CD14-positive monocyte (primary cell): Measurements from ENCODE around the gene HCN3. TPM values are rescaled to one million over a fixed set of nuclear protein-coding genes. Genes with fewer than 3 reads are reported as not detected.
A peak's percentile ranks its signal among the peaks of the same experiment; 100 is the strongest.
"Not testable (repeated sequence)": the region's sequence is repeated elsewhere in the genome, so short reads cannot be mapped to it uniquely, and the experiment has no call there.

Experiments used
- DNase-seq, 3 donors: peaks; one replicate each; pipeline ENCODE4 v3.0.0-alpha.2; 2011 to 2022
- H2AFZ ChIP-seq: 2 replicates; pipeline ENCODE4 v1.6.0; 2012; ENCODE audit warnings: mild to moderate bottlenecking, low read depth, low read length, inconsistent platforms; ENCODE audit not compliant: insufficient read depth, poor library complexity, severe bottlenecking
- H3K27ac ChIP-seq, 2 donors: 1 replicate in 1 of 2; 2 replicates in 1 of 2; pipeline ENCODE4 v1.5.1; 2012 to 2013; ENCODE audit warnings: low read length in 2 of 2, control low read depth in 1 of 2, inconsistent platforms in 1 of 2, low read depth in 1 of 2, mild to moderate bottlenecking in 1 of 2
- H3K27me3 ChIP-seq, 2 donors: one replicate each; pipeline versions ENCODE4 v1.6.0 to v1.6.1; 2011 to 2013; ENCODE audit warnings: low read length in 2 of 2; ENCODE audit not compliant: control insufficient read depth in 2 of 2, insufficient read depth in 2 of 2
- H3K36me3 ChIP-seq, 2 donors: replicated peaks in 1 of 2; 1 replicate in 1 of 2; 2 replicates in 1 of 2; pipeline versions ENCODE4 v1.5.1 to v1.6.1; 2012 to 2013; ENCODE audit warnings: low read length in 2 of 2, control low read depth in 1 of 2, inconsistent platforms in 1 of 2, mild to moderate bottlenecking in 1 of 2; ENCODE audit not compliant: insufficient read depth in 2 of 2, control insufficient read depth in 1 of 2
- H3K4me1 ChIP-seq, 2 donors: 1 replicate in 1 of 2; 2 replicates in 1 of 2; pipeline versions ENCODE4 v1.5.1 to v1.6.1; 2012 to 2013; ENCODE audit warnings: low read length in 2 of 2, control low read depth in 1 of 2, inconsistent platforms in 1 of 2, mild to moderate bottlenecking in 1 of 2, moderate library complexity in 1 of 2; ENCODE audit not compliant: insufficient read depth in 2 of 2, control insufficient read depth in 1 of 2
- H3K4me2 ChIP-seq: replicated peaks from 2 replicates; pipeline ENCODE3; 2012; ENCODE audit warnings: low read length, moderate library complexity, mild to moderate bottlenecking; ENCODE audit not compliant: poor library complexity, severe bottlenecking; ENCODE audit errors: extremely low read depth
- H3K4me3 ChIP-seq, 3 experiments: fragments of 200-600 bp in 1 of 3; sonication (generic) in 1 of 3; replicated peaks in 1 of 3; 1 replicate in 2 of 3; 2 replicates in 1 of 3; pipeline ENCODE4 v1.5.1; 2011 to 2013; ENCODE audit warnings: low read length in 3 of 3, mild to moderate bottlenecking in 3 of 3, control low read depth in 2 of 3, low read depth in 2 of 3, inconsistent platforms in 1 of 3, moderate library complexity in 1 of 3
- H3K79me2 ChIP-seq: 2 replicates; pipeline ENCODE4 v1.6.0; 2012; ENCODE audit warnings: mild to moderate bottlenecking, control low read depth, inconsistent platforms, low read length, moderate library complexity; ENCODE audit not compliant: insufficient read depth
- H3K9ac ChIP-seq: 2 replicates; pipeline ENCODE4 v1.6.0; 2017; ENCODE audit warnings: low read length, mild to moderate bottlenecking; ENCODE audit not compliant: insufficient read depth, poor library complexity, severe bottlenecking
- H3K9me3 ChIP-seq, 2 donors: replicated peaks in 1 of 2; 1 replicate in 1 of 2; 2 replicates in 1 of 2; pipeline versions ENCODE4 v1.5.1 to v1.6.1; 2012 to 2013; ENCODE audit warnings: low read length in 2 of 2, control low read depth in 1 of 2; ENCODE audit not compliant: control insufficient read depth in 1 of 2, insufficient read depth in 1 of 2
- H4K20me1 ChIP-seq: 2 replicates; pipeline ENCODE4 v1.6.0; 2012; ENCODE audit warnings: mild to moderate bottlenecking, low read length, control low read depth, moderate library complexity; ENCODE audit not compliant: insufficient read depth
- H3K27ac Mint-ChIP-seq, 7 donors: one replicate each; pipeline ENCODE4 v1.8.0; 2020; ENCODE audit warnings: mild to moderate bottlenecking in 7 of 7, mixed read lengths in 7 of 7, moderate library complexity in 6 of 7, inconsistent platforms in 2 of 7
- H3K27me3 Mint-ChIP-seq, 3 donors: one replicate each; pipeline ENCODE4 v1.8.0; 2021 to 2022; ENCODE audit warnings: low read depth in 3 of 3, mild to moderate bottlenecking in 3 of 3, mixed read lengths in 3 of 3, moderate library complexity in 3 of 3, inconsistent platforms in 1 of 3
- H3K36me3 Mint-ChIP-seq, 2 donors: one replicate each; pipeline ENCODE4 v1.8.0; 2020; ENCODE audit warnings: mixed read lengths in 2 of 2, inconsistent platforms in 1 of 2, mild to moderate bottlenecking in 1 of 2
- H3K4me1 Mint-ChIP-seq: one replicate; pipeline ENCODE4 v1.8.0; 2020; ENCODE audit warnings: mild to moderate bottlenecking, mixed read lengths
- H3K4me3 Mint-ChIP-seq, 2 donors: one replicate each; pipeline ENCODE4 v1.8.0; 2020; ENCODE audit warnings: mild to moderate bottlenecking in 2 of 2, mixed read lengths in 2 of 2, moderate library complexity in 1 of 2
- H3K9me3 Mint-ChIP-seq, 7 donors: one replicate each; pipeline ENCODE4 v1.8.0; 2020 to 2022; ENCODE audit warnings: mixed read lengths in 7 of 7, mild to moderate bottlenecking in 6 of 7, moderate library complexity in 6 of 7, inconsistent platforms in 2 of 7
- CTCF ChIP-seq: fragments of 200-600 bp; IDR thresholded peaks from one replicate; pipeline ENCODE4 v1.8.0; 2022; ENCODE audit warnings: antibody characterized with exemption, mild to moderate bottlenecking
- WGBS: methylation state at CpG from one replicate; pipeline ENCODE4 v1.1.5; 2013; ENCODE audit warnings: missing lambda C conversion rate; ENCODE audit not compliant: insufficient coverage; 5-methylcytosine and 5-hydroxymethylcytosine counted together
- intact Hi-C, 2 donors: fragments of 100-400 bp; cut with micrococcal nuclease; formaldehyde crosslinking; loops; one replicate each; pipeline versions ENCODE4 v1.15.0 to v1.15.1; 2023
- polyA plus RNA-seq, 3 donors: library from polyadenylated mRNA; depleted of rRNA in 1 of 3; unstranded in 2 of 3; stranded (reverse) in 1 of 3; fragments of 300-500 nt in 2 of 3; fragments of >200 nt in 1 of 3; fragmentation: Illumina TruSeq in 2 of 3; gene quantifications; 1 replicate in 2 of 3; 2 replicates in 1 of 3; pipeline ENCODE4 v1.2.3, GENCODE V29; 2012 to 2021

Gene HCN3
- polyA plus RNA-seq, 3 donors = 0.15 to 2.3 TPM; not detected in 1

GRCh38 chr1:155244368-155245162, 32.7 kb upstream of the HCN3 start:
- peak overlapping the region; percentile 84 to 95 (median 93) for H3K27ac Mint-ChIP-seq
- peak; percentile 93 to 94 (median 93) for DNase-seq
- intact Hi-C loops = loop anchor here (5.0 kb wide), 1 partner anchor 37 kb away; the partner anchor contains the start of genes MTX1 (in 2 of the 2) and THBS3 (in 2 of the 2)
- Histone ChIP-seq H3K9ac (peak overlapping the region; percentile 63), H2AFZ (peak overlapping the region; percentile 86), H3K4me2 (peak overlapping the region; percentile 75), H3K9me3 (no peaks in the 10 kb centered on the region), H3K27me3 (no peaks in the 10 kb centered on the region), H3K36me3 (peaks cover 0 to 4% of the 10 kb centered on the region in 2 donors), H3K4me1 (peaks cover 41 to 53% of the 10 kb centered on the region in 2 donors), H3K79me2 (peaks cover 34% of the 10 kb centered on the region), H3K4me3 (peak overlapping the region; percentile 67 to 95 (median 75)), H4K20me1 (peaks cover 4% of the 10 kb centered on the region), H3K27ac (peak overlapping the region; percentile 71 to 74)
- peaks cover 0 to 2% (median 0%) of the 10 kb centered on the region in 7 donors for H3K9me3 Mint-ChIP-seq
- peaks cover 52% of the 10 kb centered on the region for H3K4me1 Mint-ChIP-seq
- H3K27me3 Mint-ChIP-seq = peaks cover 0 to 8% (median 2%) of the 10 kb centered on the region in 3 donors
- H3K4me3 Mint-ChIP-seq = peak overlapping the region; percentile 80 to 98
- under 1% methylated on average over 45 of the region's 53 CpGs for WGBS
- H3K36me3 Mint-ChIP-seq = peaks cover 7 to 14% of the 10 kb centered on the region in 2 donors
- peak; percentile 27 for TF ChIP-seq CTCF

GRCh38 chr1:155245163-155245524, 32.1 kb upstream of the HCN3 start:
- intact Hi-C loops = no loop called here

GRCh38 chr1:155246796-155247195, 30.5 kb upstream of the HCN3 start:
- peaks cover 18% of the 10 kb centered on the region for H3K79me2 ChIP-seq
- H3K4me3 ChIP-seq, H3K9me3 ChIP-seq, H4K20me1 ChIP-seq, H2AFZ ChIP-seq, DNase-seq, H3K9me3 Mint-ChIP-seq, H3K36me3 ChIP-seq, H3K4me2 ChIP-seq, H3K27me3 Mint-ChIP-seq, H3K27ac Mint-ChIP-seq, H3K27me3 ChIP-seq, H3K4me3 Mint-ChIP-seq, H3K9ac ChIP-seq, intact Hi-C loops, H3K27ac ChIP-seq: not testable (repeated sequence)
- 100% methylated on average over 2 of the region's 3 CpGs for WGBS
- Mint-ChIP-seq H3K4me1 (peaks cover 37% of the 10 kb centered on the region), H3K36me3 (peaks cover 5 to 11% of the 10 kb centered on the region in 2 donors)
- peaks cover 33 to 45% of the 10 kb centered on the region in 2 donors for H3K4me1 ChIP-seq

More at GRCh38 chr1:155245163-155245524, 32.1 kb upstream of the HCN3 start:
- no peak for TF ChIP-seq CTCF
- peak overlapping the region; percentile 67 to 95 (median 75) for H3K4me3 ChIP-seq
- H3K4me3 Mint-ChIP-seq = peak overlapping the region; percentile 80 to 98
- H4K20me1 ChIP-seq = peaks cover 4% of the 10 kb centered on the region
- DNase-seq = no peak
- H2AFZ ChIP-seq = peak overlapping the region; percentile 86
- H3K4me1 ChIP-seq = peaks cover 43 to 51% of the 10 kb centered on the region in 2 donors
- H3K9ac ChIP-seq = peak overlapping the region; percentile 63
- peaks cover 0 to 2% (median 0%) of the 10 kb centered on the region in 7 donors for H3K9me3 Mint-ChIP-seq
- peaks cover 0 to 8% (median 2%) of the 10 kb centered on the region in 3 donors for H3K27me3 Mint-ChIP-seq
- H3K4me1 Mint-ChIP-seq = peaks cover 49% of the 10 kb centered on the region
- peak overlapping the region; percentile 71 to 74 for H3K27ac ChIP-seq
- H3K27me3 ChIP-seq = no peaks in the 10 kb centered on the region
- H3K27ac Mint-ChIP-seq = peak overlapping the region in 6 of 7 donors; percentile 81 to 95 (median 91)
- peaks cover 28% of the 10 kb centered on the region for H3K79me2 ChIP-seq
- H3K36me3 Mint-ChIP-seq = peaks cover 5 to 11% of the 10 kb centered on the region in 2 donors
- H3K9me3 ChIP-seq = no peaks in the 10 kb centered on the region
- H3K4me2 ChIP-seq = peak overlapping the region; percentile 75
- 86% methylated on average over 4 of the region's 8 CpGs for WGBS
- H3K36me3 ChIP-seq = no peaks in the 10 kb centered on the region
